T-cell (primary cell): Measurements from ENCODE around the gene SHROOM3. TPM values are rescaled to one million over a fixed set of nuclear protein-coding genes. Genes with fewer than 3 reads are reported as not detected.

Source experiments
- ATAC-seq, 4 experiments: fragments of 200-7000 bp in 3 of 4; fragments of 150-1000 bp in 1 of 4; cut with Tn5 transposase; replicated peaks in 1 of 4; 1 replicate in 3 of 4; 2 replicates in 1 of 4; pipeline ENCODE4 v1.10.0; 2021; ENCODE audit warnings: moderate library complexity in 3 of 4, mild to moderate bottlenecking in 2 of 4, moderate number of reproducible peaks in 1 of 4
- CTCF ChIA-PET, 2 donors: fragments of 300-600 bp; sonication (Branson Sonifier 250); formaldehyde crosslinking; loops; one replicate each; lab custom pipeline; 2022; ENCODE audit warnings: antibody characterized with exemption in 2 of 2; lab: Charles Lee
- POLR2A ChIA-PET, 2 donors: fragments of 300-600 bp; sonication (Branson Sonifier 250); formaldehyde crosslinking; loops; one replicate each; lab custom pipeline; 2022; ENCODE audit warnings: antibody characterized with exemption in 2 of 2; lab: Charles Lee
- DNase-seq, 35 experiments: peaks; one replicate each; pipeline versions ENCODE4 v3.0.0 to v3.0.0-alpha.2; 2013 to 2023
- H3K27ac ChIP-seq: one replicate; pipeline ENCODE4 v1.5.1; 2013; ENCODE audit warnings: low read length
- H3K27me3 ChIP-seq, 2 experiments: replicated peaks in 1 of 2; 1 replicate in 1 of 2; 2 replicates in 1 of 2; pipeline versions ENCODE4 v1.6.1 to v1.7.0; 2013; ENCODE audit warnings: low read length in 1 of 2, mixed read lengths in 1 of 2; ENCODE audit not compliant: control insufficient read depth in 2 of 2, insufficient read depth in 2 of 2; ENCODE audit errors: extremely low read depth in 1 of 2
- H3K36me3 ChIP-seq, 2 donors: 1 replicate in 1 of 2; 2 replicates in 1 of 2; pipeline versions ENCODE4 v1.6.1 to v1.7.0; 2013; ENCODE audit warnings: low read length in 1 of 2; ENCODE audit not compliant: control insufficient read depth in 2 of 2, insufficient read depth in 1 of 2; ENCODE audit errors: extremely low read depth in 1 of 2
- H3K4me1 ChIP-seq, 2 experiments: 1 replicate in 1 of 2; 2 replicates in 1 of 2; pipeline versions ENCODE4 v1.6.1 to v1.7.0; 2013; ENCODE audit warnings: low read length in 2 of 2, mixed read lengths in 1 of 2; ENCODE audit not compliant: insufficient read depth in 2 of 2, control insufficient read depth in 1 of 2; ENCODE audit errors: extremely low read depth in 1 of 2
- H3K4me3 ChIP-seq, 2 donors: 1 replicate in 1 of 2; 2 replicates in 1 of 2; pipeline versions ENCODE4 v1.5.1 to v1.7.0; 2013; ENCODE audit warnings: mild to moderate bottlenecking in 2 of 2, low read length in 1 of 2, moderate library complexity in 1 of 2; ENCODE audit not compliant: control insufficient read depth in 1 of 2; ENCODE audit errors: extremely low read depth in 1 of 2
- H3K9me3 ChIP-seq: 2 replicates; pipeline ENCODE4 v1.7.0; 2013
- H3K27ac Mint-ChIP-seq, 2 donors: one replicate each; pipeline ENCODE4 v1.8.0; 2020 to 2021; ENCODE audit warnings: mild to moderate bottlenecking in 2 of 2, mixed read lengths in 2 of 2
- H3K27me3 Mint-ChIP-seq, 2 donors: one replicate each; pipeline ENCODE4 v1.8.0; 2021 to 2022; ENCODE audit warnings: mixed read lengths in 2 of 2
- H3K36me3 Mint-ChIP-seq: one replicate; pipeline ENCODE4 v1.8.0; 2021; ENCODE audit warnings: mixed read lengths
- H3K4me1 Mint-ChIP-seq, 3 donors: one replicate each; pipeline ENCODE4 v1.8.0; 2020 to 2022; ENCODE audit warnings: mixed read lengths in 3 of 3, mild to moderate bottlenecking in 1 of 3
- H3K4me3 Mint-ChIP-seq, 3 donors: one replicate each; pipeline ENCODE4 v1.8.0; 2020 to 2022; ENCODE audit warnings: mild to moderate bottlenecking in 3 of 3, mixed read lengths in 3 of 3, moderate library complexity in 3 of 3
- H3K9me3 Mint-ChIP-seq, 3 donors: one replicate each; pipeline ENCODE4 v1.8.0; 2020 to 2022; ENCODE audit warnings: mixed read lengths in 3 of 3
- WGBS: methylation state at CpG from one replicate; pipeline ENCODE4 v1.1.5; 2013; ENCODE audit warnings: missing lambda C conversion rate; ENCODE audit not compliant: insufficient coverage; 5-methylcytosine and 5-hydroxymethylcytosine counted together
- total RNA-seq, 35 experiments: library from RNA in 6 of 35; stranded (reverse) in 6 of 35; fragments of 120-200 nt in 1 of 35; gene quantifications; one replicate each; pipeline versions ENCODE4 v1.2.1 to v1.2.4 and lab custom pipeline; 2013 to 2026

The SHROOM3 gene
- total RNA-seq, 5 donors from 2014 or later (not counting 1 experiment from before 2014, with no cell fraction given): 0.22 to 1.1 (median 0.33) TPM; not detected in 2

- Histone ChIP-seq H3K4me3 (no peak overlapping the region), H3K27ac (no peak overlapping the region), H3K27me3 (peaks cover 0 to 3% of the 10 kb centered on the region in 2 experiments), H3K4me1 (no peaks in the 10 kb centered on the region), H3K36me3 (no peaks in the 10 kb centered on the region), H3K9me3 (no peaks in the 10 kb centered on the region)
- ChIA-PET CTCF (no interaction called here), POLR2A (no interaction called here)
- no peak overlapping the region for H3K27ac Mint-ChIP-seq
- no peak for DNase-seq
- no peak overlapping the region for H3K4me3 Mint-ChIP-seq
- ATAC-seq: no peak
- H3K4me1 Mint-ChIP-seq: no peaks in the 10 kb centered on the region
- no peaks in the 10 kb centered on the region for H3K36me3 Mint-ChIP-seq
- H3K9me3 Mint-ChIP-seq: no peaks in the 10 kb centered on the region
- H3K27me3 Mint-ChIP-seq: peaks cover 3 to 7% of the 10 kb centered on the region in 2 donors
Measured at GRCh38 chr4:76665153-76665552, 230.1 kb downstream of the SHROOM3 start.

- no peak overlapping the region for H3K4me3 Mint-ChIP-seq
- no peaks in the 10 kb centered on the region for H3K9me3 Mint-ChIP-seq
- 100% methylated on average over 3 of the region's 4 CpGs for WGBS
- Histone ChIP-seq H3K4me1 (no peaks in the 10 kb centered on the region), H3K27me3 (peaks cover 0 to 3% of the 10 kb centered on the region in 2 experiments), H3K4me3 (no peak overlapping the region), H3K27ac (no peak overlapping the region), H3K36me3 (no peaks in the 10 kb centered on the region), H3K9me3 (no peaks in the 10 kb centered on the region)
- H3K27me3 Mint-ChIP-seq: peaks cover 3 to 7% of the 10 kb centered on the region in 2 donors
- CTCF ChIA-PET: no interaction called here
- no peak for DNase-seq
- H3K27ac Mint-ChIP-seq: no peak overlapping the region
- no peaks in the 10 kb centered on the region for H3K36me3 Mint-ChIP-seq
- no peak for ATAC-seq
- POLR2A ChIA-PET: no interaction called here
- H3K4me1 Mint-ChIP-seq: no peaks in the 10 kb centered on the region
Measured at GRCh38 chr4:76665721-76666120, 230.7 kb downstream of the SHROOM3 start.

- H3K4me1 Mint-ChIP-seq: no peaks in the 10 kb centered on the region
- H3K4me1 ChIP-seq: no peaks in the 10 kb centered on the region
- no peak overlapping the region for H3K4me3 Mint-ChIP-seq
- no peak overlapping the region for H3K27ac Mint-ChIP-seq
- WGBS: no CpG with 5 or more reads among the region's 5 CpGs
- CTCF ChIA-PET: no interaction called here
- peaks cover 0 to 5% of the 10 kb centered on the region in 2 experiments for H3K27me3 ChIP-seq
- POLR2A ChIA-PET: no interaction called here
- ATAC-seq: no peak
- peaks cover 7 to 10% of the 10 kb centered on the region in 2 donors for H3K27me3 Mint-ChIP-seq
- no peaks in the 10 kb centered on the region for H3K9me3 Mint-ChIP-seq
- no peak overlapping the region for H3K4me3 ChIP-seq
- no peaks in the 10 kb centered on the region for H3K9me3 ChIP-seq
- H3K27ac ChIP-seq: no peak overlapping the region
- no peaks in the 10 kb centered on the region for H3K36me3 ChIP-seq
- DNase-seq: no peak
- H3K36me3 Mint-ChIP-seq: no peaks in the 10 kb centered on the region
Measured at GRCh38 chr4:76666944-76667532, 232.0 kb downstream of the SHROOM3 start.

- WGBS: no CpG with 5 or more reads among the region's 2 CpGs
- no peak overlapping the region for H3K4me3 ChIP-seq
Measured at GRCh38 chr4:76670631-76671030, 235.6 kb downstream of the SHROOM3 start.

GRCh38 chr4:76673362-76673761 is 238.3 kb downstream of the SHROOM3 start:
- Histone ChIP-seq H3K27ac (no peak overlapping the region), H3K27me3 (peaks cover 0 to 7% of the 10 kb centered on the region in 2 experiments), H3K36me3 (no peaks in the 10 kb centered on the region), H3K9me3 (no peaks in the 10 kb centered on the region), H3K4me1 (no peaks in the 10 kb centered on the region), H3K4me3 (no peak overlapping the region)
- Mint-ChIP-seq H3K9me3 (no peaks in the 10 kb centered on the region), H3K27me3 (peaks cover 10 to 27% of the 10 kb centered on the region in 2 donors), H3K36me3 (no peaks in the 10 kb centered on the region), H3K27ac (no peak overlapping the region), H3K4me3 (no peak overlapping the region), H3K4me1 (no peaks in the 10 kb centered on the region)
- WGBS: no CpG with 5 or more reads among the region's 1 CpG
- DNase-seq (no peak), ATAC-seq (no peak)
- CTCF ChIA-PET: no interaction called here
- POLR2A ChIA-PET: no interaction called here

More at GRCh38 chr4:76670631-76671030, 235.6 kb downstream of the SHROOM3 start:
- CTCF ChIA-PET: no interaction called here
- peaks cover 10 to 18% of the 10 kb centered on the region in 2 donors for H3K27me3 Mint-ChIP-seq
- H3K4me1 Mint-ChIP-seq: no peaks in the 10 kb centered on the region
- no peaks in the 10 kb centered on the region for H3K4me1 ChIP-seq
- POLR2A ChIA-PET: no interaction called here
- no peaks in the 10 kb centered on the region for H3K36me3 Mint-ChIP-seq
- H3K27ac Mint-ChIP-seq: no peak overlapping the region
- no peak for DNase-seq
- H3K9me3 Mint-ChIP-seq: no peaks in the 10 kb centered on the region
- no peaks in the 10 kb centered on the region for H3K36me3 ChIP-seq
- no peak overlapping the region for H3K4me3 Mint-ChIP-seq
- no peak overlapping the region for H3K27ac ChIP-seq
- ATAC-seq: no peak
- no peaks in the 10 kb centered on the region for H3K9me3 ChIP-seq
- H3K27me3 ChIP-seq: peaks cover 0 to 6% of the 10 kb centered on the region in 2 experiments

GRCh38 chr4:76674983-76675382 is 240.0 kb downstream of the SHROOM3 start:
- no peak for ATAC-seq

More at GRCh38 chr4:76674983-76675382, 240.0 kb downstream of the SHROOM3 start:
- H3K27ac Mint-ChIP-seq: no peak overlapping the region
- no peaks in the 10 kb centered on the region for H3K36me3 Mint-ChIP-seq
- H3K4me1 ChIP-seq: no peaks in the 10 kb centered on the region
- H3K27me3 ChIP-seq: peaks cover 0 to 7% of the 10 kb centered on the region in 2 experiments
- H3K4me3 Mint-ChIP-seq: no peak overlapping the region
- H3K9me3 ChIP-seq: no peaks in the 10 kb centered on the region
- CTCF ChIA-PET: interaction anchor here in 1 of 2 donors (0.5 kb wide), 1 partner anchor 134 kb away, joined by 3 read pairs; no protein-coding TSS in a partner anchor
- no peaks in the 10 kb centered on the region for H3K36me3 ChIP-seq
- no peak overlapping the region for H3K27ac ChIP-seq
- H3K4me1 Mint-ChIP-seq: no peaks in the 10 kb centered on the region
- POLR2A ChIA-PET: no interaction called here
- H3K4me3 ChIP-seq: no peak overlapping the region
- H3K27me3 Mint-ChIP-seq: peaks cover 8 to 27% of the 10 kb centered on the region in 2 donors
- no peak for DNase-seq
- no CpG with 5 or more reads among the region's 3 CpGs for WGBS
- H3K9me3 Mint-ChIP-seq: no peaks in the 10 kb centered on the region
